Stimulated activated CD4-positive, alpha-beta T cell treated with anti-CD3 and anti-CD28 coated beads, Interleukin-1b, Interleukin-23, amount 100 ng/mL, for 1 hour (primary cell): ENCODE data around the gene UGT1A5.

Experiments
- DNase-seq, 2 donors: peaks; one replicate each; pipeline ENCODE4 v3.0.0-alpha.2; 2020; ENCODE audit warnings: low read depth in 2 of 2

The UGT1A5 gene

DNA sequence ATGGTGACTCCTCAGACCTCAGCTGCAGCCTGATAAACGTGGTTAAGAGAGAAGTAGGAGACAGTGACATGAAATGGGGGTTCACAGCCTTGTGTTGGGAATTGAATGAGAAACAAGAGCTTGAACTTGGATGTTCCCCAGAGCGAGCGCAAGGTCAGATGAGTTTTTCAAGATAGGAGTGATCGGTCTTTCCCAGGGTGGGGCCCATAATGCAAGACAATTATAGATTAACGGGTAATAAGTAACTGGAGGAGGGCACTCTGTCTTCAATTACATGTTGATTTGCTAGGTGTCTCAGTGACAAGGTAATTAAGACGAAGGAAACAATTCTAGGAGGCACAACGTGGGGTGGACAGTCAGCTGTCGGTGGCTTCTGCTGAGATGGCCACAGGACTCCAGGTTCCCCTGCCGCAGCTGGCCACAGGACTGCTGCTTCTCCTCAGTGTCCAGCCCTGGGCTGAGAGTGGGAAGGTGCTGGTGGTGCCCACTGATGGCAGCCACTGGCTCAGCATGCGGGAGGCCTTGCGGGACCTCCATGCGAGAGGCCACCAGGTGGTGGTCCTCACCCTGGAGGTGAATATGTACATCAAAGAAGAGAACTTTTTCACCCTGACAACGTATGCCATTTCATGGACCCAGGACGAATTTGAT, at the start of gene UGT1A5:
Gene UGT1A5 (plus strand): TSS at position 297 of the 651 bp plus-strand sequence. CDS start 85 bp downstream, at position 382.
- no peak for DNase-seq

DNA sequence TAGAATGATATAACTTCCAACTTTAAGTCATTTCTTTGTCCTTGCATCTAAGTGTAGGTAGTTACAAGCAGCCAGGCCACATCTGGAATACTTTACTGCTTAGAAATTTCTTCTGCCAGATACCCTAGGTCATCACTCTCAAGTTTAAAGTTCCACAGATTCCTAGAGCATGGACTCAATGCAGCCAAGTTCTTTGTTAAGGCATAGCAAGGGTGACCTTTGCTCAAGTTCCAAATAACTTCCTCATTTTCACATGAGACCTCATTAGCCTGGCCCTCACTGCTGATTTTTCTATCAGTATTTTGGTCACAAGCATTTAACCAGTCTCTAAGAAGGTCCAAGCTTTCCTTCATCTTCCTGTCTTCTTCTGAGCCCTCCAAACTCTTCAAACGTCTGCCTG, 48.8 kb upstream of the UGT1A5 start:
- no peak for DNase-seq

- DNase-seq, result no peak
Measured at GRCh38 chr2:233668605-233669260, 44.0 kb upstream of the UGT1A5 start.

DNA sequence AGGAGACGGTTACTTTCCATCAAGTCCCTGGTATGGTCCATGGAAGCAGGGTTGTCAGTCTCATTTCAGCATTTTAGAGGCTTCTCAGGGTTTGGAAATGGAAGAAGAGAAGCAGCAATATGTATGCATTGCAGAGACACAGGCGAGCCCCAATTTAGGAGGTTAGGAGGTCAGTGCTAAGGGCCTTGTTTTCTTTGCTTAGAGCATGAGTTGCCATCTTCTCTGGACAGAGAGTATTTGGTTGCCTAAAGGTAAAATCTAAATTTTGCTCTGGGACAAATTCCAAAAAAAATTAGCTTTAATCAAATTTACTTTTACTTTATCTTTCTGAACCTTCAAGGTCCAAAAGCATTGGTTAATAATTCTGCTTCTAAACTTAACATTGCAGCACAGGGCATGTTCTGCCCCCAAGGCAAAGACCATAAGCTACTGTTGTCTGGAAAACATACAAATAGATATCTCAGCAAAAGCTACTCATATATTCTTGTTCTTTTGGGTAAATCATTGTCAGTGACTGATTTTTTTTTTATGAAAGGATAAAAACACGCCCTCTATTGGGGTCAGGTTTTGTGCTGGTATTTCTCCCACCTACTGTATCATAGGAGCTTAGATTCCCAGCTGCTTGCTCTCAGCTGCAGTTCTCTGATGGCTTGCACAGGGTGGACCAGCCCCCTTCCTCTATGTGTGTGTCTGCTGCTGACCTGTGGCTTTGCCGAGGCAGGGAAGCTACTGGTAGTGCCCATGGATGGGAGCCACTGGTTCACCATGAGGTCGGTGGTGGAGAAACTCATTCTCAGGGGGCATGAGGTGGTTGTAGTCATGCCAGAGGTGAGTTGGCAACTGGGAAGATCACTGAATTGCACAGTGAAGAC, 41.2 kb upstream of the UGT1A5 start, which contains the start of gene UGT1A9:
Gene UGT1A9 (plus strand): TSS at position 609 of the 872 bp plus-strand sequence. CDS start 37 bp downstream, at position 646.
- no peak for DNase-seq

GRCh38 chr2:233672886-233673285, 39.8 kb upstream of the UGT1A5 start:
- no peak for DNase-seq

DNA sequence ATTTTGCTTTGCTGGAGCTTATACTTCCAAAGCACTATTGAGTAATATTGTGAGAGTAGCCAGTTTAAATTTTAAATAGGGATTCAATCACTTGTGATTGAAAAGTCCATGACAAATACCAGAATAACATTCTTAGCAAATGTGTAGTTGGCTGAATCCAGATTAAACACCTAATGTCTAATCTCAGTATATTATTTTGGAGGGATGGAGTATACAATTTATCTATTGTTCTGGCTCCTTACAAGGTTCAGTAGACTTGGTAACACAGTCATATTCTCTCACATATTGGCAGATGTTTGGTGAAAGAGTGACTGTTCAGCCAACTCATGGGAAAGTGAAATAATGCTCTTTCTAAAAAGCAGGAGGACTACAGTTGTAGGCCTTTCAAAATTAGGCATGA, 38.8 kb upstream of the UGT1A5 start:
- DNase-seq, result no peak

DNA sequence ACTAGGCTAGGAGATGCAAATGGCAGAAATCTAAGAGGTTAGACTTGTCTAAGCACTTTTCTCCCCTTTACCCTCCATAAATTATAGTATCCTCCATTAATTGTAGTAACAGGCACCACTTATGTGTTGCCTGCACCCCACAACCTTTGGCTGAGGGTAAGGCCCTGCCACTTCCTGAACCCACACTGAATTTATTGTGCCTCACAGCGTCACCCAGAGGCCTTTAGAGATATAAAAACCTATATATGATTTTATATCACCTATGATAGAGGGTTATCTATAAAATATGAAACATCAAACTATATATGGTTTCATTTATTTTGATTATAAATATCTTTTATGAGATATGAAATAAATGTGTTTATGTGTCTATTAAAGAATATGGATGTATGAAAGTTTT, 38.4 kb upstream of the UGT1A5 start:
- no peak for DNase-seq

- DNase-seq, result no peak
Measured at GRCh38 chr2:233674995-233675394, 37.7 kb upstream of the UGT1A5 start.

GRCh38 chr2:233676046-233676445, 36.7 kb upstream of the UGT1A5 start:
- DNase-seq, result no peak

DNA sequence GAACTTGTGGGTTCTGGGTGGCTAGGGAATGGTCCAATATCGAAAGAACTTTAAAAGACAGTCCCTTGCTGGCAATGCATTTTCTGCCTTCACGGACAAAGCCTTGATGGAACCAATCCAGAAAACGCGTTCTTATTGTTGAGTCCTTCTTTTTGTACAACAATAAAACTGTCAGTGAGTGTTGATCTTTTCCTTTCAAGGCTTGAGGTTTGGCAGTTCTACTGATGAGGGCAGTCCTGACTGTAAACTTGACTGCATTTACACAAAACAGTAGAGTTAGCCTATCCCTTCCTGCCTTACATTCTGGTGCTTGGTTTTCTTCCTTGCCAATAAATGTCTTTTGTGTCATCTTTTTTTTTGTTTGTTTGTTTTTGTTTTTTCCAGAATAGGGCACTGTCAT, 33.5 kb upstream of the UGT1A5 start:
- DNase-seq, result no peak

- no peak for DNase-seq
Measured at GRCh38 chr2:233680361-233681045, 32.2 kb upstream of the UGT1A5 start.

DNA sequence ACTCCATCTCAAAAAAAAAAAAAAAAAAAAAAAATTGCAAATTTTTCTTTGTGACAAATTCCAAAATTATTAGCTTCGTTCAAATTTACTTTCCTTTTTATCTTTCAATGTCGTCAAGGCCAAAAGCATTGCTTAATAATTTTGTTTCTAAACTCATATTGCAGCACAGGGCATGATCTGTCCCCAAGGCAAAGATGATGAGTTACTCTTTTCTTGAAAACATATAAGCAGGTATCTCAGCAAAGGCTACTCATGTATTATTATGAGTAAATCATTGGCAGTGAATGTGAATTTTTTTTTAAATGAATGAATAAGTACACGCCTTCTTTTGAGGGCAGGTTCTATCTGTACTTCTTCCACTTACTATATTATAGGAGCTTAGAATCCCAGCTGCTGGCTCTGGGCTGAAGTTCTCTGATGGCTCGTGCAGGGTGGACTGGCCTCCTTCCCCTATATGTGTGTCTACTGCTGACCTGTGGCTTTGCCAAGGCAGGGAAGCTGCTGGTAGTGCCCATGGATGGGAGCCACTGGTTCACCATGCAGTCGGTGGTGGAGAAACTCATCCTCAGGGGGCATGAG, 31.1 kb upstream of the UGT1A5 start, which contains the start of gene UGT1A7:
Gene UGT1A7 (plus strand): TSS at position 381 of the 579 bp plus-strand sequence. CDS start 37 bp downstream, at position 418.
- no peak for DNase-seq

GRCh38 chr2:233684640-233685039, 28.1 kb upstream of the UGT1A5 start:
- no peak for DNase-seq

- no peak for DNase-seq
Measured at GRCh38 chr2:233686928-233687327, 25.8 kb upstream of the UGT1A5 start.

DNA sequence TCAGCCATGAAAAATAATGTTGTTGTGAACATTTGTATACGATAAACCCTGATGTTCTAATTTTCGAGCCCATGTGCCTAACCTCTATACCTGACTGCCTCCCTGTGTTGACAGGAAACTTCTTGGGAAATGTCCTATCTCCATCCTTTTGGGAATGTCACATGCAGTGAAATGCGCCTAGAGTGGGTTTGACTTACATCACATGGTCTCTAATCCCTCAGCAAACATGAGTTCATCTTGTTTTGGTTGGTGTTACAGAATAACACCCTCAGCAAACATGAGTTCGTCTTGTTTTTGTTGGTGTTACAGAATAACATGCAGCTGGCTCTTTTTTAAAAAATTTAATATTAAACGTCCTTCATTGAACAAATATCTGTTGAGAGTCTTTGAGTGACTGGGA, 24.4 kb upstream of the UGT1A5 start:
- no peak for DNase-seq

GRCh38 chr2:233689031-233689430, 23.7 kb upstream of the UGT1A5 start:
- no peak for DNase-seq

- DNase-seq, result no peak
Measured at GRCh38 chr2:233689501-233689900, 23.2 kb upstream of the UGT1A5 start.

DNA sequence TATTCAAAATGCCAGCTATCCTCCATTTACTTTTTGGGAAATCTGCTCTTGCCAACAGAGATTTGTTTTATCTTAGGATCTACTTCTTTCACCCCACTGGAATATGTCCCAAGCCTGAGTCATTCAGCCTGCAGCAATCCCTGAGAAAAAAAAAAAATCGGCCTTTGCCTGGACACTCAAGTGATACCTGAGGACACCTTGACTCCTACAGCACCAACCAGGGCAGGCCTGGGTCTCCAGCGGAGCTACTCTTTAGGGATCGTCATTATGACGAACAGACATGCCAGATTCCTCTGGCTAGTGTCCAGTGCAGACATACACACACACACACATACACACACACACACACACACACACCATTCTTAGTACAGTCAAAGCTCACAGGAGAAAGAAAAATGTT, 22.3 kb upstream of the UGT1A5 start:
- no peak for DNase-seq

DNA sequence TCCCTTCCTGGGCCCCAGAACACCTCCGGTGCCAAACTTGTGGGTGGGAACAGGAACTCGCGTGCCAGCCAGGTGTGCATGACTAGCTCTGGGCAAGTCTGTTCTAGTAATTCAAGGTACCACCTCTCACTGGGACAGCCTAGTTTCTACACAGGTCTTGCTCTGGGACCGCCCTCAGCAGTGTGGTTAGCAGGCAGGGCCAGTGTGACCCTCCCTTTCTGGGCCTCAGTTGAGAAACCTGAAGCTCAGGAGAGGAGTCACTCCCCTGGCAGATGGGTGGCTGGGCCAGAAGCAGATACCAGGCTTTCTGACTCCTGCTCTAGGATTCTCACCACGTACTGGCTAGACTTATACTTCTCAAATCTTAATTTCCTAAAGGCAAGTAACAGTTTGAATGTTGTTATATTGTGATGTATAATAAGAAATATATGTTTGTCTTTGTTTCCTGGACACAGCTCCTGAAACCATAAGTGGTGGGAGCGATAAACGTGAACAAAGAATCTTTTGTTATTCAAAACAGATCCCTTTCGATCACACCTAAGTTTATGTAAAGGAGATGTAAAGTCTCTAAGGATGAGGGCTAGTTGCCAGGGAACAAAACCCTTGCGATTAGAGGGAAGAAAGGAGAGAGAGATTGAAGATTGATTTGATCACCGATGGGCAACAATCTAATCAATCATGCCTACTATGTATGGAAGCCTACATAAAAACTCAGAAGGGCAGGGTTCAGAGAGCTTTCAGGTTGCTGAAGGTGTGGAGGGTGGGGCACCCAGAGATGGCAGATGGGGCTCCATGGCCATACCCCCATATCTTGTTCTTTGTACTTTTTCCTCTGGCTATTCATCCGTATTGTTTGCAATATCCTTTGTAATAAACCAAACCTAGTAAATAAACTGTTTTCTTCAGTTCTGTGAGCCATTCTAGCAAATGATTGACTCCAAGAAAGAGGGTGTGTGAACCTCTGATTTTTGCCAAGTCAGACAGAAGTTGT, 21.0 kb upstream of the UGT1A5 start:
- no peak for DNase-seq

- DNase-seq, result no peak
Measured at GRCh38 chr2:233692648-233693047, 20.1 kb upstream of the UGT1A5 start, which contains the start of gene UGT1A6. Gene UGT1A6, plus strand, starts transcription at chr2:233692890. Its CDS starts 115 bp downstream, at chr2:233693005.
